Measurements from ENCODE around the gene RFX1. TPM values are rescaled to one million over a fixed set of nuclear protein-coding genes. Genes with fewer than 3 reads are reported as not detected.

RFX1 gene
- polyA plus RNA-seq, 1 donor (not counting 4 experiments of a cell fraction or from before 2014, with no cell fraction given): 0.45 TPM

GRCh38 chr19:13918726-13919411 is 87.3 kb downstream of the RFX1 start:
- Histone ChIP-seq H3K79me2 (ENCODE audit: control insufficient read depth, insufficient read depth, low read length) (no peaks in the 10 kb centered on the region), H3K9me1 (ENCODE audit: control insufficient read depth, extremely low read depth, insufficient read depth, low read length) (no peaks in the 10 kb centered on the region), H3K9me3 (ENCODE audit: control insufficient read depth, low read depth, low read length) (no peaks in the 10 kb centered on the region), H3K4me2 (ENCODE audit: control insufficient read depth, extremely low read depth, insufficient read depth, low read depth, low read length) (no peak overlapping the region), H3K36me3 (ENCODE audit: control insufficient read depth in 2 of 2, extremely low read depth in 1 of 2, insufficient read depth in 2 of 2, low read length in 2 of 2) (peaks cover 21 to 24% of the 10 kb centered on the region in 2 experiments), H3K4me3 (ENCODE audit: control insufficient read depth in 2 of 3, extremely low read depth in 1 of 3, insufficient read depth in 2 of 3, low read depth in 1 of 3, low read length in 3 of 3) (no peak overlapping the region), H3K27me3 (ENCODE audit: control insufficient read depth, extremely low read depth, insufficient read depth, low read length) (no peaks in the 10 kb centered on the region), H3K9ac (ENCODE audit: control insufficient read depth, extremely low read depth, insufficient read depth, low read length) (no peak overlapping the region), H2AFZ (ENCODE audit: control insufficient read depth, low read length) (no peak overlapping the region), H4K20me1 (ENCODE audit: control insufficient read depth, extremely low read depth, insufficient read depth, low read length) (no peaks in the 10 kb centered on the region), H3K4me1 (ENCODE audit: control insufficient read depth, extremely low read depth, insufficient read depth, low read length) (no peaks in the 10 kb centered on the region), H3K27ac (ENCODE audit: control insufficient read depth, insufficient read depth, low read length) (no peak overlapping the region)
- FAIRE-seq: no peak
- dilution Hi-C loops (cut with MboI; ENCODE audit: extremely low pct_ligation_motif_present, low sequenced_read_pairs): no loop called here
- DNase-seq (ENCODE audit: low read depth, low spot score): no peak
- no peak for TF ChIP-seq EZH2 (IDR thresholded peaks at IDR 0.05; ENCODE audit: low read length)
- TF ChIP-seq, protein P1, sequence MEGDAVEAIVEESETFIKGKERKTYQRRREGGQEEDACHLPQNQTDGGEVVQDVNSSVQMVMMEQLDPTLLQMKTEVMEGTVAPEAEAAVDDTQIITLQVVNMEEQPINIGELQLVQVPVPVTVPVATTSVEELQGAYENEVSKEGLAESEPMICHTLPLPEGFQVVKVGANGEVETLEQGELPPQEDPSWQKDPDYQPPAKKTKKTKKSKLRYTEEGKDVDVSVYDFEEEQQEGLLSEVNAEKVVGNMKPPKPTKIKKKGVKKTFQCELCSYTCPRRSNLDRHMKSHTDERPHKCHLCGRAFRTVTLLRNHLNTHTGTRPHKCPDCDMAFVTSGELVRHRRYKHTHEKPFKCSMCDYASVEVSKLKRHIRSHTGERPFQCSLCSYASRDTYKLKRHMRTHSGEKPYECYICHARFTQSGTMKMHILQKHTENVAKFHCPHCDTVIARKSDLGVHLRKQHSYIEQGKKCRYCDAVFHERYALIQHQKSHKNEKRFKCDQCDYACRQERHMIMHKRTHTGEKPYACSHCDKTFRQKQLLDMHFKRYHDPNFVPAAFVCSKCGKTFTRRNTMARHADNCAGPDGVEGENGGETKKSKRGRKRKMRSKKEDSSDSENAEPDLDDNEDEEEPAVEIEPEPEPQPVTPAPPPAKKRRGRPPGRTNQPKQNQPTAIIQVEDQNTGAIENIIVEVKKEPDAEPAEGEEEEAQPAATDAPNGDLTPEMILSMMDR (optimal IDR thresholded peaks at IDR 0.05 in 1 of 3, IDR thresholded peaks at IDR 0.05 in 1 of 3, conservative IDR thresholded peaks at IDR 0.05 in 1 of 3; ENCODE audit: extremely low read depth in 1 of 3, insufficient read depth in 2 of 3, low read length in 3 of 3): no peak

DNA sequence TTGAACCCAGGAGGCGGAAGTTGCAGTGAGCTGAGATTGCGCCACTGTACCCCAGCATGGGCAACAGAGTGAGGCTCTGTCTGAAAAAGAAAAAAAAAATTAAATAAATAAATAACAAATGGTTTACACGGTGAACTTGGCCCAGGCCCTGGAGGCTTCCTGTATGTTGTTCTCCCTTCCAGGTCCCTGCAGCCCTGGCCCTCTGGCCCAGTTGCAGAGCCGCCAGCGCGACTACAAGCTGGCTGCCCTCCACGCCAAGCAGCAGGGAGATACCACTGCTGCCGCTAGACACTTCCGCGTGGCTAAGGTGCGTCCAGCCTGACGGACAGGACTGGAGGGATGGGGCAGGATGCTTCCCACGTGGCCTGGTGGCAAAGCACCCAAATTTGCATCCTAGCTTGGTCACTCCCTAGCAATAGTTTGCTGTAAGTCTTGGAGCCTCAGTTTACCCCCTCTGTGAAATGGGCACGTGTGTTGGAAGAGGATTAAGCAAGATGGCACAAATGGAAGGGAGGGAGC is 88.2 kb downstream of the RFX1 start:
- H3K9ac ChIP-seq (ENCODE audit: control insufficient read depth, extremely low read depth, insufficient read depth, low read length): no peak overlapping the region
- no peak overlapping the region for H2AFZ ChIP-seq (ENCODE audit: control insufficient read depth, low read length)
- H3K27me3 ChIP-seq (ENCODE audit: control insufficient read depth, extremely low read depth, insufficient read depth, low read length): no peaks in the 10 kb centered on the region
- no peaks in the 10 kb centered on the region for H4K20me1 ChIP-seq (ENCODE audit: control insufficient read depth, extremely low read depth, insufficient read depth, low read length)
- H3K4me2 ChIP-seq (ENCODE audit: control insufficient read depth, extremely low read depth, insufficient read depth, low read depth, low read length): no peak overlapping the region
- H3K27ac ChIP-seq (ENCODE audit: control insufficient read depth, insufficient read depth, low read length): no peak overlapping the region
- no peaks in the 10 kb centered on the region for H3K4me1 ChIP-seq (ENCODE audit: control insufficient read depth, extremely low read depth, insufficient read depth, low read length)
- DNase-seq (ENCODE audit: low read depth, low spot score) (no peak), FAIRE-seq (no peak)
- dilution Hi-C loops (cut with MboI; ENCODE audit: extremely low pct_ligation_motif_present, low sequenced_read_pairs): no loop called here
- no peaks in the 10 kb centered on the region for H3K9me3 ChIP-seq (ENCODE audit: control insufficient read depth, low read depth, low read length)
- peaks cover 20 to 24% of the 10 kb centered on the region in 2 experiments for H3K36me3 ChIP-seq (ENCODE audit: control insufficient read depth in 2 of 2, extremely low read depth in 1 of 2, insufficient read depth in 2 of 2, low read length in 2 of 2)
- H3K9me1 ChIP-seq (ENCODE audit: control insufficient read depth, extremely low read depth, insufficient read depth, low read length): no peaks in the 10 kb centered on the region
- H3K79me2 ChIP-seq (ENCODE audit: control insufficient read depth, insufficient read depth, low read length): no peaks in the 10 kb centered on the region
- TF ChIP-seq EZH2 (IDR thresholded peaks at IDR 0.05; ENCODE audit: low read length): no peak
- TF ChIP-seq, protein P1 (optimal IDR thresholded peaks at IDR 0.05 in 1 of 3, IDR thresholded peaks at IDR 0.05 in 1 of 3, conservative IDR thresholded peaks at IDR 0.05 in 1 of 3; ENCODE audit: extremely low read depth in 1 of 3, insufficient read depth in 2 of 3, low read length in 3 of 3): no peak
- H3K4me3 ChIP-seq (ENCODE audit: control insufficient read depth in 2 of 3, extremely low read depth in 1 of 3, insufficient read depth in 2 of 3, low read depth in 1 of 3, low read length in 3 of 3): no peak overlapping the region
